Keratinocyte (primary cell): ENCODE results near the gene CRLF1. TPM values are rescaled to one million over a fixed set of nuclear protein-coding genes. Genes with fewer than 3 reads are reported as not detected.

Source experiments
- DNase-seq: peaks from one replicate; pipeline ENCODE4 v3.0.0-alpha.2; 2011; ENCODE audit warnings: low read depth, missing footprints, low spot score
- FAIRE-seq: peaks from 2 replicates; lab custom pipeline; 2011; peaks lifted over from hg19 to GRCh38; lab: Jason Lieb, UNC
- H2AFZ ChIP-seq: 2 replicates; pipeline ENCODE4 v1.6.0; 2012; ENCODE audit warnings: low read length, control low read depth, inconsistent platforms; ENCODE audit not compliant: control insufficient read depth
- H3K27ac ChIP-seq: 2 replicates; pipeline ENCODE4 v1.5.1; 2011; ENCODE audit warnings: low read length; ENCODE audit not compliant: control insufficient read depth, insufficient read depth
- H3K27me3 ChIP-seq: 3 replicates; pipeline ENCODE4 v1.6.0; 2011; ENCODE audit warnings: low read length; ENCODE audit not compliant: control insufficient read depth, insufficient read depth; ENCODE audit errors: extremely low read depth
- H3K36me3 ChIP-seq, 2 experiments: 2 replicates in 1 of 2; 3 replicates in 1 of 2; pipeline ENCODE4 v1.5.1; 2011; ENCODE audit warnings: low read length in 2 of 2, mild to moderate bottlenecking in 1 of 2; ENCODE audit not compliant: control insufficient read depth in 2 of 2, insufficient read depth in 2 of 2; ENCODE audit errors: extremely low read depth in 1 of 2
- H3K4me1 ChIP-seq: 3 replicates; pipeline ENCODE4 v1.5.1; 2011; ENCODE audit warnings: low read length; ENCODE audit not compliant: control insufficient read depth, insufficient read depth; ENCODE audit errors: extremely low read depth
- H3K4me2 ChIP-seq: 3 replicates; pipeline ENCODE4 v1.6.0; 2011; ENCODE audit warnings: low read depth, low read length; ENCODE audit not compliant: control insufficient read depth, insufficient read depth; ENCODE audit errors: extremely low read depth
- H3K4me3 ChIP-seq, 3 experiments: fragments of 200-600 bp in 1 of 3; sonication (generic) in 1 of 3; 2 replicates in 2 of 3; 3 replicates in 1 of 3; pipeline ENCODE4 v1.5.1; 2011 to 2016; ENCODE audit warnings: low read length in 3 of 3, mild to moderate bottlenecking in 3 of 3, control low read depth in 2 of 3, inconsistent platforms in 1 of 3, low read depth in 1 of 3, mixed read lengths in 1 of 3, mixed run types in 1 of 3, moderate library complexity in 1 of 3; ENCODE audit not compliant: control insufficient read depth in 2 of 3, insufficient read depth in 2 of 3; ENCODE audit errors: extremely low read depth in 1 of 3
- H3K79me2 ChIP-seq: 2 replicates; pipeline ENCODE4 v1.6.0; 2012; ENCODE audit warnings: low read length; ENCODE audit not compliant: control insufficient read depth, insufficient read depth
- H3K9ac ChIP-seq: 3 replicates; pipeline ENCODE4 v1.6.0; 2011; ENCODE audit warnings: low read length; ENCODE audit not compliant: control insufficient read depth, insufficient read depth; ENCODE audit errors: extremely low read depth
- H3K9me1 ChIP-seq: 3 replicates; pipeline ENCODE4 v1.6.0; 2011; ENCODE audit warnings: low read length; ENCODE audit not compliant: control insufficient read depth, insufficient read depth; ENCODE audit errors: extremely low read depth
- H3K9me3 ChIP-seq: 2 replicates; pipeline ENCODE4 v1.5.1; 2012; ENCODE audit warnings: low read depth, low read length; ENCODE audit not compliant: control insufficient read depth
- H4K20me1 ChIP-seq: 3 replicates; pipeline ENCODE4 v1.6.0; 2011; ENCODE audit warnings: low read length; ENCODE audit not compliant: control insufficient read depth, insufficient read depth; ENCODE audit errors: extremely low read depth
- CTCF ChIP-seq, 3 experiments: IDR thresholded peaks in 1 of 3; conservative IDR thresholded peaks in 1 of 3; optimal IDR thresholded peaks in 1 of 3; 2 replicates in 2 of 3; 3 replicates in 1 of 3; pipeline versions ENCODE3 to v1.5.1; 2011; ENCODE audit warnings: low read length in 3 of 3, mild to moderate bottlenecking in 3 of 3, moderate library complexity in 2 of 3, control low read depth in 1 of 3, inconsistent platforms in 1 of 3; ENCODE audit not compliant: insufficient read depth in 2 of 3; ENCODE audit errors: extremely low read depth in 1 of 3
- EZH2 ChIP-seq: IDR thresholded peaks from one replicate; pipeline ENCODE4 v1.6.1; 2012; ENCODE audit warnings: inconsistent platforms, mild to moderate bottlenecking, low read length, moderate library complexity
- dilution Hi-C: fragments of 300-500 bp; cut with MboI; formaldehyde crosslinking; loops from one replicate; pipeline ENCODE4 v1.7.0; 2020; ENCODE audit warnings: low sequenced_read_pairs; ENCODE audit not compliant: extremely low pct_ligation_motif_present
- polyA plus RNA-seq, 5 experiments: library from polyadenylated mRNA; depleted of rRNA in 3 of 5; stranded (reverse) in 3 of 5; stranded (forward) in 1 of 5; unstranded in 1 of 5; fragments of >200 nt; gene quantifications; 1 replicate in 1 of 5; 2 replicates in 3 of 5; 3 replicates in 1 of 5; pipeline versions ENCODE4 v1.2.1 to v1.2.3, GENCODE V29; 2011 to 2012; ENCODE audit warnings: missing spikeins in 2 of 5, low read depth in 1 of 5, low replicate concordance in 1 of 5

Gene CRLF1
- polyA plus RNA-seq, 1 donor (not counting 4 experiments of a cell fraction or from before 2014, with no cell fraction given) = 0.20 TPM

GRCh38 chr19:18607226-18608101 lies 865 bp upstream of the CRLF1 start:
- Histone ChIP-seq H3K9me1 (no peaks in the 10 kb centered on the region), H3K27me3 (peaks cover 70% of the 10 kb centered on the region), H3K9me3 (no peaks in the 10 kb centered on the region), H3K79me2 (no peaks in the 10 kb centered on the region), H3K4me3 (peak overlapping the region; percentile 22 to 54 (median 51)), H3K4me1 (peaks cover 8% of the 10 kb centered on the region), H3K27ac (no peak overlapping the region), H4K20me1 (no peaks in the 10 kb centered on the region), H3K4me2 (peak overlapping the region; percentile 77), H3K36me3 (no peaks in the 10 kb centered on the region), H2AFZ (no peak overlapping the region), H3K9ac (no peak overlapping the region)
- DNase-seq (no peak), FAIRE-seq (no peak)
- dilution Hi-C loops = no loop called here
- peak; percentile 94 for TF ChIP-seq EZH2
- TF ChIP-seq CTCF (optimal IDR thresholded peaks at IDR 0.05 in 1 of 3, IDR thresholded peaks at IDR 0.05 in 1 of 3, conservative IDR thresholded peaks at IDR 0.05 in 1 of 3; ENCODE audit: extremely low read depth in 1 of 3, insufficient read depth in 2 of 3, low read length in 3 of 3) = no peak

GRCh38 chr19:18605546-18606280 lies 886 bp downstream of the CRLF1 start:
- Histone ChIP-seq H3K9ac (no peak overlapping the region), H3K27me3 (peaks cover 53% of the 10 kb centered on the region), H3K4me3 (no peak overlapping the region), H2AFZ (no peak overlapping the region), H3K9me1 (no peaks in the 10 kb centered on the region), H3K4me2 (no peak overlapping the region), H3K4me1 (peaks cover 8% of the 10 kb centered on the region), H3K9me3 (no peaks in the 10 kb centered on the region), H3K27ac (no peak overlapping the region), H4K20me1 (no peaks in the 10 kb centered on the region), H3K36me3 (no peaks in the 10 kb centered on the region), H3K79me2 (no peaks in the 10 kb centered on the region)
- no peak for TF ChIP-seq CTCF (optimal IDR thresholded peaks at IDR 0.05 in 1 of 3, IDR thresholded peaks at IDR 0.05 in 1 of 3, conservative IDR thresholded peaks at IDR 0.05 in 1 of 3; ENCODE audit: extremely low read depth in 1 of 3, insufficient read depth in 2 of 3, low read length in 3 of 3)
- peak; percentile 74 for TF ChIP-seq EZH2
- FAIRE-seq (no peak), DNase-seq (no peak)
- dilution Hi-C loops = no loop called here
